GM19455 (cell line): ENCODE results near the gene DYNC1I1.

Source experiments
- ATAC-seq: cut with Tn5 transposase; IDR thresholded peaks from one replicate; pipeline ENCODE4 v1.9.1; 2021; ENCODE audit not compliant: unreplicated experiment

DYNC1I1 gene

DNA sequence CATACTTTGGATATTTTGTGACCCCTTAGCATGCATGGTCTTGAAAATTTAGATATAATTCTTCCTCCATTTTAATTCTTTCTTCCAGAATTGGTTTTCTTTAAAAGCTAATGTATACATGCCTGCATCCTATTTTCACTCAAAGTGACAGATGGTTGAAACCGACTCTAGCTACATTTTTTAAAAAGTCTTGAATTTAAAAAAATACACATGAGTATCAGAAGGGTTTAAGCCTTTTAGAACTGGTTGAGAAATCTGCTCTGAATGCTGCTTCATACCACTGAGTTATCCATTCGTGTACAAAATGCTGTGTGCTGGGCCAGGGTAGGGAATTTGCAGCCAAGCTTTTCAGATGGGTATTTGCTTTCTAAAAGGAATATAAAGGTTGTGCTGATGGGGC, 16.5 kb downstream of the DYNC1I1 start:
- ATAC-seq, result no peak

DNA sequence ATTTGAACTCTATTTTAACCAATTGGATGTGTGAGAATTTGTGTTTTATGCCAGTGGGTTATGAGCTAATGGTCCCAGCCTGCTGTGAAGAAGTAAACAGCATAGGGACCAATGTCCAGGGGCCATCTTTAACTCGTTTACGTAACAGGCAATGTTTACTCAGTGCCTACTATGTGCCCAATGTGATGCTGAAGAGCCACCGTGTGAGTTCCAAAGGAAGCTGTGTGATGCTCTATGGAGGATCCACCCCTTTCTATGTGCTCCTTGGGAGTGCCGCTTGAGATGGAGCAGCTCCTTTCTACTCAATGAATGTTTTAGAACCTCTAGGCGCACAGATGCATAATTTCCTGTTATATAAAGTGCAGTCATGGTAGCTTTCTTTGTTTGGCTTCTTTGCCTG, 21.3 kb downstream of the DYNC1I1 start:
- no peak for ATAC-seq

DNA sequence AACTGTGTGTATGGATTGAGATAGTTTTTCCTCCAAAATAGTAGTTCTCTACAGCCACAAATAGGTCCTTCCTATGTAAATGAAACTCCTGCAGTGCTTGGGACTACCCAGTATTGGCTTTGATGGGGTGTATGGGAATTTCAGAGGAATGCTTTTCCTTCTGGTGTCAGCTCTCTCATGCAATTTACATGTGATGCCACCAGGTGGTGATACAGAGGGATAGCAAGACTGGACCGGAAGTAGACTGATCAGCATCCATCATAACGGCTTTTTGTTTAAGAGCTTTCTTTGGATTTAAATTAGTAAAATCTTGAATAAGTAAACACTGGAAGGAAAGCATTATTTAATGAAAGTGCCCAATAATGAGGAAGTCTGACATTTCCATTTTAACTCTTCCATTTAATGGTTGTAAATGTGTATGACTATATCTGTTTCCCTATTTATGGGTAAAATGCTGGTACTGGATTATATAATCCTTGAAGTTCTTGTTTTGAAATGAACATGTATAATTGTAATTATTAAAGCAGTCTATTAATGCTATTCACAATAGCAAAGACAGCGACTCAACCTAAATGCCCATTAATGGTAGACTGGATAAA, 22.7 kb downstream of the DYNC1I1 start:
- no peak for ATAC-seq

DNA sequence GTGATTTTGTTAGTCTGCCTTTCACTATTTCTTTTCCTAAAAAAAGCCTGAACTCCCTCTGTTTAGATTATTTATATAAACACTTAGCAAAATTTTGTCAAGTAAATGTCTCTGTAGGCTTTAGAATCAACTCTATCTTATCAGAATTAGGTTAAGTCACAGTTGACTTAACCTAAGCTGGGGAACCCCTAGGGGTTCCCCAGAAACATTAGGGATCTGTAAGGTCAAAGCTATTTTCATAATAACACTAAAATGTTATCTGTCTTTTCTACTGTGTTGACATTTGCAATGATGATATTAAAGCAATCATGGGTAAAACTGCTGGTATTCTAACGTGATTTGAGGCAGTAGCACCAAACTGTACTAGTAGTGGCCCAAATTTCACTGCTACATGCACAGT, 24.3 kb downstream of the DYNC1I1 start:
- ATAC-seq, result no peak

DNA sequence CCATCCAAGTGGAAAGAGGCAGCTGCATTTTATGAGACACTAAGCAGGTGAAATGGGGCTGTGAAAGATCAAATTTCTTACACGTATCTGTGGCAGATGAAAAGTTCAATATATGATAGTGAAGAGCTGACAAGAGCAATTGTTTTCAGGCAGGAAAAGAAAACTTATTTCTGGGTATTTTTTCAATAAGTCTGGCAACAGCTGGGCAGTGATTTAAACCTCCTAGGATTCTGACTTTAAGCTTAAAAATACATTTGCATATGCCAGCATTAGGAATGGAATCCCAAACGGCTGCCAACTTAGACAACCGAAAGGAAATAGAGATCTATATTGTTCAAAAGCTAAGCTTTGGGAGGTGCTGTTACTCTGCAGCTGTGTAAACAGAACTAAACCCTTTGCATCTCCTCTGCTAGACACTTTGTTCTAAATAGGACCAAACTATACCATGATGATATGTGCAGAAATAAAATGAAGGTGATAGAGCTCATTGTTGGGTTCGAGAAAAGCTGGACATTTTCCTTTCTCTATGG, 26.1 kb downstream of the DYNC1I1 start:
- no peak for ATAC-seq

DNA sequence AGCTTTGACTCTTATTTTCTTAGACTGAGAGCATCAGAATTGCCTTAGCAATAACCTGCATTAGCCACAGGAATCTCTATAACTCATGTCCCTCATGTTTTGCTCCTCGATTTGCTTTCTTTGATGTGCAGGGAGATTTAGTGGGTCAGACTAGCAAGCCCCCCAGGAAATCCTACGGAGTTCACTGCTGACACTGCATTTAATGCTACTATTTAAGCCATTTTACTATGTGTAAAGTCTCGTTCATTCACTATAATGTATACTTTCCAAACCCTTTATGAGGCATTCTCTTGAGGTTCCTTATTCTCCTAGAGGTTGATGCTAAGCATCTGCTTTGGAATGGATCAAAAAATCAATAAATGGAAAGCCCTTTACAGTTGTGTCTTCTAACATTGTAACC, 28.4 kb downstream of the DYNC1I1 start:
- no peak for ATAC-seq

DNA sequence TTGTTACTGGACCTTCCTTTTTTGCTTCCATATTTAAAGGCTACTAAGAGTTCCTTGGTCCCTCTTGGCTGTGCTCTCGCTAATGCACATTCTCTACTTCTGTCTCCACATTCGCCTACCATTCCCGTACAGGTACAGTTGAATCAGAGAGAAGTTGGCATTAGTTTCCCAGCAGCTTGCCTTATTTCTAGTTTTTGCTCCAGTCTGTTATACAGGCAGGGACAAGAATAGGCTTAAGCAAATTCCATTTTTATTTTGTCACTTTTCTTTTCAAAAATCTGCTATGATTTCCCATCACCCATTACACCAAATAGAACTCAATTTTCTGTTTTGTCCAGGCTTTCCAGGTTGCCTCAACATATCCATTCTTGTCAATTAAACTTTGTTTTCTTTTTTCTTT, 29.9 kb downstream of the DYNC1I1 start:
- ATAC-seq, result no peak

DNA sequence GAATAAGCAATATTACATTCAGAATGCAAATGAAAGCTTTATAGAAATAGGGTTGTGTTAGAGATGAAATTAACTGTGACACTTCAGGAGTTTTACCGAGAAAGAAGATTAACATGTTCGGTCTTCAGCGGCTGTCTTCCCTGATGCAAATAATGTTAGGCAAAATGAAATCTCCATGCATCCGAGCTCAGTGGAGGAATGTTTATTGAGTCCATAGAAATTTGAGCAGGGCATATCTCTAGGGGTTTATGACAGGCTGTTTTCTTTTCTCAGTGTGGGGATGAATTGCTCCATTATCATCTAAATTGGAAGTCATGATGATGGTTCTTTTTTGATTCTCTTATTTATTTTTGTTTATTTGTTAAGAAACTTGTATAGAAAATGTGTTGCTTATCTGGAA, 31.7 kb downstream of the DYNC1I1 start:
- no peak for ATAC-seq

DNA sequence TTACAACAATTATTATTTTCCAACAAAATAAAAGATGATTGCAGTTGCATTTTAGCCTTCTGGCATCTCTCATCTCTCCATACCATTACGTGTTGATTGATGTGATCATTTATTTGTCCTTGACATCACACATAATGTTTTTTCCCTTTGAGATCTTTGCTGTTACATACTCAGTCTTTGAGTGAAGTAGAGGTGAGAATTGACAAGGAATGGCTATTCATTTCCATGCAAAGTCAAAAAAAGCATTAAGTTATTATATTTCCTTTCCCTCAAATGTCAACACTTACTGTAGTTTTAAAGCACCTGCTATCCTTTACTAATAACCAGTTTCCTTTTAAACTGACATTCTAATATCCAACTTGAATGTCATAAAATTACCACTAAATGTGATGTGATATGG, 33.6 kb downstream of the DYNC1I1 start:
- no peak for ATAC-seq

DNA sequence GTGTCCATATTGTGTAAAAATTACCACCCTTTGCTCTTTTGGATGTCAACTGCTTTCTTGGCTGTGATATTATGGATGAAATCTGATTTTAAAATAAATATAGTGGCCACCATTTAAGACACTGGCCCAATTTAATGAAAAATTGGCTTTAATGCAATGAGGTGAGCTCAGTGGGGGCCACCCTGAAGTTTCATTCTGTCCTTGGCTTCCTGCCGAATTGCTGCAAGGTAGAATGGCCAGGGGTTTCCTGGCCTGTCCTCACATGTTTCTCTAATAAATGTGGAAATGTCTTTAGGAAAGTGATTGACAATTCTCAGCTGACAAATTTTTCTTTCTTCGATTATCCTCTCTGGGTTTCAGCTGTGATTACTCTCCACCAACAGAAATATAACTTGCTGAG, 36.0 kb downstream of the DYNC1I1 start:
- ATAC-seq, result no peak

DNA sequence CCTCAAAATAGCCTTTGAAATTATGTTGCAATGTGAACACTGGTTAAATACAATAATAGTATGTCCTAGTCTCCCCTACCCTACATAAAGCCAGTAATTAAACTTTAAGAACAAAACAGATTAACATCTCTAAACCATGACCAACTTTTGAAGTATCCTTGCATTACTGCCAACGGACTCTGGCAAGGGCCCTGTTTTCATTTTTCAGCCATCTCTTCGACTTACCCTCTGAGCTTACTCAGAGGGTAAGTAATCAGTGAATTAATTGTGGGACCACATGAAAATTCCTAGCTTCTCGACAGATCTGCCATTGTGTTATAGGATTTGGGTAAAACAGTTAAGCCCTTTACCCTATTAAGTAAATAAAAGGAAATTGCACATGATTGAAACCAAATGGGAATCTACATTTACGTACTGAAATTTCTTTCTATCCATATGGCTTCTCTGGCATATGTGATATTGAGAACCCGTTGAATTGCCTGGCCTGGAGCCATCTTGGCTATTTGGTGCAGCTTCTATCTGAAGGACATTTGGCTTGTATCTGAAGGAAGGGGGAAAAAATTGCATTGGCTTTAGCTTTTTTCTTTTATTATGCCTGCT, 39.6 kb downstream of the DYNC1I1 start:
- no peak for ATAC-seq

DNA sequence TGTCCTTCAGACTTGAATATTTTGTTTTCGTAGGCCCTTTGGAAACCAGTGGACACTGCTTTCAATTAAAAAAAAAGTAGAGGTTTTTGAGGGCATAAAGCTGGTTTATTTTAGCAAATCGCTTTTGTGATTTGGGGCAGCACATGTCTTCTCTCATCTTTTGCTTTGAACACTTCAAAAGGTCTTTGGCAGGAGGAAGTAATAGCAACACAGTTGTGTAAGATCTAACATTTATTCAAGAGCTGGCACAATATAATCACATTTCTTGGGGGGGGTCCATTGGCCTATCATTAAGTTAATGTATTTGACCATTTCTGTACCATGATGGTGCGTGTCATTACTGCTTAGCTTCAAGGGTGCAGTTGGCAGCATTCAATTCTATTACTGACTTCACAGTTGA, 42.4 kb downstream of the DYNC1I1 start:
- no peak for ATAC-seq

DNA sequence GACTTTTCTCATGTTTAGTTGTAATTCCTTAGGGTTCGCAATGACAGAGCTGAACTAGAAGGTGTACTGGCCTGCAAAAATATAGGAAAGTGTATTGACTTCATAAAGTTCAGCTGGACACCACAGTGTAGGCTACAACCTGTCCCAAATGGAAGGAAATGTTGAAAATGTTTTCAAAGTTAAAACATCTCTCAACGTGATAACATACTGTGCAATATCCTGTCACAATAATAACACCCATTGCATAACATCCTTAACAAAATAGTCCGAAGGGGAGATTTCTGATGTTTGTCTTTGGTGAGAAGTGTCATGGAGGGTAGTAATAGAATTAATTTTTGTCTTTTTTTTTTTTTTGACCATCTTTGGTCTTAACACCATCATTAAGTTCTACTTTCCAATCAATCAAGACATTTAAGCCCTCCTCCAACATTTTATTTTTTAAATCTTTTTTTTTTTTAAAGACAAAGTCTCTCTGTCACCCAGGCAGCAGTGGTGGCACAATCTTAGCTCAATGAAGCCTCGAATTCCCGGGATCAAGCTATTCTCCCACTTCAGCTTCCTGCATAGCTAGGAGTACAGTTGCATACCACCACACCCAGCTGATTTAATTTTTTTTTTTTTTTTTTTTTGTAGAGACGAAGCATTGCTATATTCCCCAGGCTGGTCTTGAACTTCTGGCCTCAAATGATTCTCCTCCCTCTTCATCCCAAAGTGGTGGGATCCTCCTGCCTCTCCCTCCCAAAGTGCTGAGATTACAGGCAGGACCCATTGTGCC, 45.7 kb downstream of the DYNC1I1 start:
- no peak for ATAC-seq

DNA sequence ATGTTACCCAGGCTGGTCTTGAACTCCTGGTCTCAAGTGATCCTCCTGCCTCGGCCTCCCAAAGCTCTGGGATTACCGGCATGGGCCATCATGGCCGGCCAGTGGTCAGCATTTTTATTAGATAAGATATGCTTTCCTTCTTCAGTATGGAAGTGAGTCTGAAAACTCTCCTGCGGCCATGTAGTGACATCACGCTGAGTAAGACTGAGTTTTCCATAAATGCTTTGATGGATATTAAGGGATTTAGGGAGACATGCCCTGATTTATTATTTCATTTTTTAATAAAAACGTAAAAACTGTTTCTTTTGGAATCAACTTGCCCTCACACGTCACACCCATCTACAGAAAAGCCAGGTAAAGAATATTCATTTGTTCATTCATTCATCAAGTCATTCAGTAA, 48.4 kb downstream of the DYNC1I1 start:
- no peak for ATAC-seq

DNA sequence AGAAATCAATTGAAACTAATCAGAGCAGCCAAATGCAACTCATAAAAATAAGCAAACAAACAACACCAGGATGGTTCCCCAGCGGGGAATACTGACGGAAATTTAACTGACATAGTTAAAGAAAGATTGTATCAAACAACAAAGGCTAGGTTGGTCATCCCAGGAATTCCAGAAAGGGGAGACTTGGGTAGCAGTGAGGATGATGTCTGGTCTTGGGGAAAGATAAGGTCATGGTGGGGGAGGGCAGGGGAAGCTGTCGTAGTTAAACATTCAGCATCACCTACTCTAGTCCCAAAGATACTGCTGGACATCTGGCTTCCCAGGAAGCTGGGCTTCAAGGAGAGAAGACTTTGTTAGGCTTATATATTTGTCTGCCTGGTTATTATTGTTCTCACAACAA, 50.4 kb downstream of the DYNC1I1 start:
- no peak for ATAC-seq

DNA sequence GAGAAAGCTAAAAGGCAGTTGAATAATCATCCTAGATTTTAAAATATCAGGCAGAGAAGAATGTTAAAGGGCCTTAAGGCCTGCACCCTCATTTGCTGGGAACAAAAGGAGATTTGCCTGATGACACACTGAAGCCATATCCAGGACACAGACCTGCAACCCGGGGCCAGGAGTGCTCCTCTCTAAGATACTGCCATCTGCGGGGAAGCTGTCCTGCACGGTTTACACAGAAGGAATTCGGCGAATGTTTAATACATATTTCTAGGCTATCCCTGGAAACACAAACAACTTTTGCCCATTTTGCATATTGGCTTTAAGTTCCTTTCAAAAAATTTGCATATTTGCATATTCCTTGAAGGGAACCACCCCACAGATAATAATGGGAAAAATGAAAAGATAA, 52.3 kb downstream of the DYNC1I1 start:
- no peak for ATAC-seq

DNA sequence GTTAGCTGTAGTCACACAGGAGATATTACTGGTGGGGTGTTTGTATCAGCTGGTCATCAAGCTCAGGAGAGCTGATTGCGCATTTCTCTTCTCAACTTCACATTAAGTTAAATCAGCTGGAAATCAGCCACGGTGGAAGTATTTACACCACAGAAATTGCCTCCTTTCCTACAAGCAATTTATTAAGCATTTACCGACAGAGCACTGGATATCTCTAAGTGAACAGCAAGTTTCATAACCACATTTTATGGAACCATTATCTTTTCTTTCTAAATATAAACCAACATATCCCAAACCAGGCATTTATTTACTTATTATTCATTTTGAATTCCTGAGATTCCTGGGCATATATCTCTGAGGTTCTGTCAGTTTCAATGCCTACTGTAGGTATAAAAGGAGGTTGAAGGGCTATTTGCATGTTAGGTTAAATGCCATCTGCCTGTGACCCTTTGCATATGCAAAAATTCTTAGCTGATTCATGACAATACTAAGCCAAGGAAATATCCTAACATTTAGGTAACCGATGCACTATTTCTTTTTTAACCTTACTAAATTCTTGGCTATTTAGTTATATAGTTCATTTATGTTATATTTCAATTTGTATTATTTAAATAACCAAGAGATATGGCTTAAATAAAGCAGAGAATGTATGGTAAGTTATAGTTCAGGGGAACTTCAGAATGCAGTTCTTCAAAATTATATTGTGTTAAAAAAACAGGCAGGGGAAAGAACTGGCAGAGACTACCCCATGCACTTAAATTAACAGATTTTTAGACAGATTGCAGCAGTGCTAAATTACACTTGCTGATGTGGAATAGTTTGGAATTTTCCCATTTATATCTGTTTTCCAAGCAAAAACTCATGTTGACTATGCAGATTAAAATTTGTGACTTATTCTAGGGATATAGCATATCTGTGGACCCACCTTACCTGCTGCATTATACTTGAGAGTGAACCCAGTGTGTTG, 56.8 kb downstream of the DYNC1I1 start:
- no peak for ATAC-seq

DNA sequence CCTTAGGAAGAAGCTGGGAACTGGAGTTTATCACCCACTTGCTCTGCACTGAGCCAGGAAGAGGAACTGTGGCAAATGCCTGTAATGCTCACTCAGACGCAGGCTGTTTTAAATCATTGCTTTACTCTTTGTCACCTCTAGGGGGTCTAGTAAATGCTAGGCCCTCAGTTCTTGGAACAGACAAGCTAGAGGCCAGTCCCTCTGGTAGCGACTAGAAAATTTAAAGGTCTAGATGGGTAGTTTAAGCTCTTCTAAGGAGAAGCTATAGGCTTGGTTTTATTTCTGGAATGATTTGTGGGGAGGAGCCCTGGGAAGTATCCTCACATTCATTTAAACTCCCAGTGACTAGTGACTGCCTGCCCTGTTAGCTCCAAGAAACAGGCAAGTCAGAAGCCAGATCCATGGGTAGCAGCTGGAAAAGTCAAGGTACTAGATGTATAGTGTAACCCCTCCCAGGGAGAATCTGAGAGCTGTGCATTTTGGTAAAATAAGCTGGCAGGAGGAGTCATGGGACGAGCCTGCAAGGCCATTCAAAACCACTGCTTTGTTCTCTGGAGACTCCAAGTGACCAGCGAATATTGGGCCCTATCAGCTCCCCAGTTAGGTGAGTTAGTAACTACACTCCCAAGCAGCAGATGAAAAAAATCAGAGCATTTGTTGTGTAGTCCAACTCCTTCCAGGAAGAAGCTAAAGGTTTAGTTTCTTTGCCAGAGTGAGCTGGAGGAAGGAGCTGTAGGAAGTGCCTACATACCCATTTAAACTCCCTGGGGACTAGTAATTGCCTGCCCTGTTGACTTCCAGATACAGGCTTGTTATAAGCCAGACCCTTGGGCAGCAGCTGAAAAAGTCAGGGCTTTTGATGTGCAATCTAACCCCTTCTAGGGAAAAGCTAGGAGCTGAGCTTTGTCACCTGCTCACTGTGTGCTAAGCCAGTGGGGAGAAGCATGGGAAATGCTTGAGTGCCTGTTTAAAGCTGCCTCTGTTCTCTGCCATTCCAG, 68.9 kb downstream of the DYNC1I1 start:
- peak; percentile 95 for ATAC-seq

DNA sequence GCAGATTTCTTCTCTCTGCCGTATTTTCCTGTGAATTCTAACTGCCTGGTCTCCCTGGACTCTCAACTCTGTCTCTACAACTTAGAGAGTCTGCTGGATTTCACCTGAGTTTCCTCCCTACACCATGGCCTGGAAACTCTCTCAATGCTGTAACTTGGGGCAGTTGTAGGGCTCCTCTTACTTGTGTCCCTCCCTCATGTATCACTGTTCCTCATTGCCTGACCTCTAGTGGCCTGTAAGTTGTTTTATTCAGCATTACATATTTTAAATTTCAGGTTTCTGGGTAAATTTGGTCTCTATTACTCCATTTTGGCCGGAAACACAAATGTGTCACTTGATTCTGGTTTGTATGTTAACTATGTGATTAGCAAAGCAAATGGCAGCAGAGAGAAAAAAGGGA, 70.9 kb downstream of the DYNC1I1 start:
- no peak for ATAC-seq

DNA sequence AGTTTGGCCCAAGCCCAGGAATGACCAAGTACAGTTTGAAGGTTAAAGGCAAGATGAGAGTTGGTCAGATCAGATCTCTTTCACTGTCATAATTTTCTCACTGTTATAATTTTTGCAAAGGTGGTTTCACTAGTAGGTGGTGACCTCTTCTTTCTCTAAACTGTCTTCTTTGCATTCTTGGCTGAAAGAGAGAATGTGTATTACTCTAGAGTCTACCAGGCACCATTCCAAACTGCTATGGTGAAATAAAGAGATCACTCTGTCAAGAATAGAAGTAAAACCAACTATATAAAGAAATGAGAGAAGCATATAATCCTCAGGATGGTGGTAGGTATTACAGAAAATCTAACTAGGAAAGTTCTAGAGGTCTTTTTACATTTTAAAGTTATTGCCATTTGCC, 72.7 kb downstream of the DYNC1I1 start:
- no peak for ATAC-seq
